ENCODE measurements around the gene NPFF.
"Not testable (repeated sequence)": the region's sequence is repeated elsewhere in the genome, so short reads cannot be mapped to it uniquely, and the experiment has no call there.

Gene NPFF

GRCh38 chr12:53506881-53507602 is at the start of gene NPFF:
TSS of gene NPFF (minus strand) at chr12:53507484. CDS start at chr12:53507474, 10 bp downstream.
- H3K4me1 Mint-ChIP-seq (ENCODE audit: low read depth) = peaks cover 11% of the 10 kb centered on the region
- no peak within 1 kb of the TSS for H3K27ac Mint-ChIP-seq
- peaks cover 15% of the 10 kb centered on the region for H3K36me3 Mint-ChIP-seq (ENCODE audit: low read depth)
- no peaks in the 10 kb centered on the region for H3K9me3 Mint-ChIP-seq
- H3K27me3 Mint-ChIP-seq (ENCODE audit: low read depth) = no peaks in the 10 kb centered on the region
- no peak within 1 kb of the TSS for H3K4me3 Mint-ChIP-seq
- DNase-seq (ENCODE audit: low spot score) = no peak

- H3K4me1 Mint-ChIP-seq (ENCODE audit: low read depth) = peaks cover 5% of the 10 kb centered on the region
- H3K9me3 Mint-ChIP-seq = no peaks in the 10 kb centered on the region
- H3K4me3 Mint-ChIP-seq = no peak overlapping the region
- H3K27ac Mint-ChIP-seq = no peak overlapping the region
- no peaks in the 10 kb centered on the region for H3K27me3 Mint-ChIP-seq (ENCODE audit: low read depth)
- no peak for DNase-seq (ENCODE audit: low spot score)
- H3K36me3 Mint-ChIP-seq (ENCODE audit: low read depth) = peaks cover 6% of the 10 kb centered on the region
Observed at GRCh38 chr12:53552361-53553327, 45.4 kb upstream of the NPFF start.

GRCh38 chr12:53551889-53552291 is 44.6 kb upstream of the NPFF start:
- Mint-ChIP-seq H3K9me3 (no peaks in the 10 kb centered on the region), H3K27ac (no peak overlapping the region), H3K36me3 (ENCODE audit: low read depth) (peaks cover 6% of the 10 kb centered on the region), H3K4me1 (ENCODE audit: low read depth) (peaks cover 2% of the 10 kb centered on the region), H3K4me3 (no peak overlapping the region), H3K27me3 (ENCODE audit: low read depth) (no peaks in the 10 kb centered on the region)
- DNase-seq (ENCODE audit: low spot score) = no peak

GRCh38 chr12:53550595-53550994 is 43.3 kb upstream of the NPFF start:
- DNase-seq (ENCODE audit: low spot score) = no peak
- H3K4me1 Mint-ChIP-seq (ENCODE audit: low read depth) = peaks cover 2% of the 10 kb centered on the region
- peaks cover 6% of the 10 kb centered on the region for H3K36me3 Mint-ChIP-seq (ENCODE audit: low read depth)
- no peaks in the 10 kb centered on the region for H3K27me3 Mint-ChIP-seq (ENCODE audit: low read depth)
- H3K4me3 Mint-ChIP-seq = no peak overlapping the region
- H3K27ac Mint-ChIP-seq = no peak overlapping the region
- no peaks in the 10 kb centered on the region for H3K9me3 Mint-ChIP-seq

GRCh38 chr12:53550131-53550530 is 42.8 kb upstream of the NPFF start:
- H3K4me3 Mint-ChIP-seq; H3K27me3 Mint-ChIP-seq (ENCODE audit: low read depth); DNase-seq (ENCODE audit: low spot score); H3K9me3 Mint-ChIP-seq; H3K4me1 Mint-ChIP-seq (ENCODE audit: low read depth); H3K27ac Mint-ChIP-seq; H3K36me3 Mint-ChIP-seq (ENCODE audit: low read depth): not testable (repeated sequence)

- H3K36me3 Mint-ChIP-seq (ENCODE audit: low read depth); H3K4me3 Mint-ChIP-seq; H3K27ac Mint-ChIP-seq; H3K9me3 Mint-ChIP-seq; DNase-seq (ENCODE audit: low spot score); H3K27me3 Mint-ChIP-seq (ENCODE audit: low read depth): not testable (repeated sequence)
- peaks cover 10% of the 10 kb centered on the region for H3K4me1 Mint-ChIP-seq (ENCODE audit: low read depth)
Observed at GRCh38 chr12:53548354-53548753, 41.1 kb upstream of the NPFF start.

GRCh38 chr12:53543539-53543938 is 36.3 kb upstream of the NPFF start:
- no peaks in the 10 kb centered on the region for H3K9me3 Mint-ChIP-seq
- H3K36me3 Mint-ChIP-seq (ENCODE audit: low read depth) = peaks cover 21% of the 10 kb centered on the region
- H3K27me3 Mint-ChIP-seq (ENCODE audit: low read depth) = no peaks in the 10 kb centered on the region
- no peak overlapping the region for H3K4me3 Mint-ChIP-seq
- H3K27ac Mint-ChIP-seq = peak overlapping the region; percentile 65
- peak; percentile 46 for DNase-seq (ENCODE audit: low spot score)
- H3K4me1 Mint-ChIP-seq (ENCODE audit: low read depth) = peaks cover 8% of the 10 kb centered on the region

GRCh38 chr12:53539526-53539925 is 32.2 kb upstream of the NPFF start:
- Mint-ChIP-seq H3K27me3 (ENCODE audit: low read depth) (no peaks in the 10 kb centered on the region), H3K4me1 (ENCODE audit: low read depth) (peaks cover 8% of the 10 kb centered on the region), H3K36me3 (ENCODE audit: low read depth) (peaks cover 41% of the 10 kb centered on the region), H3K9me3 (no peaks in the 10 kb centered on the region), H3K27ac (no peak overlapping the region), H3K4me3 (no peak overlapping the region)
- no peak for DNase-seq (ENCODE audit: low spot score)

- no peak overlapping the region for H3K27ac Mint-ChIP-seq
Observed at GRCh38 chr12:53538209-53538689, 31.0 kb upstream of the NPFF start.

GRCh38 chr12:53536962-53537361 is 29.7 kb upstream of the NPFF start:
- Mint-ChIP-seq H3K4me3 (no peak overlapping the region), H3K27me3 (ENCODE audit: low read depth) (no peaks in the 10 kb centered on the region), H3K27ac (no peak overlapping the region), H3K4me1 (ENCODE audit: low read depth) (no peaks in the 10 kb centered on the region), H3K36me3 (ENCODE audit: low read depth) (peaks cover 45% of the 10 kb centered on the region), H3K9me3 (no peaks in the 10 kb centered on the region)
- no peak for DNase-seq (ENCODE audit: low spot score)

More at GRCh38 chr12:53538209-53538689, 31.0 kb upstream of the NPFF start:
- no peak for DNase-seq (ENCODE audit: low spot score)
- no peak overlapping the region for H3K4me3 Mint-ChIP-seq
- no peaks in the 10 kb centered on the region for H3K27me3 Mint-ChIP-seq (ENCODE audit: low read depth)
- H3K9me3 Mint-ChIP-seq = no peaks in the 10 kb centered on the region
- H3K4me1 Mint-ChIP-seq (ENCODE audit: low read depth) = no peaks in the 10 kb centered on the region
- H3K36me3 Mint-ChIP-seq (ENCODE audit: low read depth) = peaks cover 43% of the 10 kb centered on the region

- no peak for DNase-seq (ENCODE audit: low spot score)
- Mint-ChIP-seq H3K36me3 (ENCODE audit: low read depth) (peaks cover 39% of the 10 kb centered on the region), H3K9me3 (no peaks in the 10 kb centered on the region), H3K27me3 (ENCODE audit: low read depth) (no peaks in the 10 kb centered on the region), H3K27ac (no peak overlapping the region), H3K4me3 (no peak overlapping the region), H3K4me1 (ENCODE audit: low read depth) (no peaks in the 10 kb centered on the region)
Observed at GRCh38 chr12:53533471-53533870, 26.2 kb upstream of the NPFF start.

- H3K9me3 Mint-ChIP-seq = no peaks in the 10 kb centered on the region
- no peak for DNase-seq (ENCODE audit: low spot score)
- H3K27me3 Mint-ChIP-seq (ENCODE audit: low read depth) = no peaks in the 10 kb centered on the region
Observed at GRCh38 chr12:53532524-53533445, 25.5 kb upstream of the NPFF start.

GRCh38 chr12:53532021-53532420 is 24.7 kb upstream of the NPFF start:
- H3K4me1 Mint-ChIP-seq (ENCODE audit: low read depth) = no peaks in the 10 kb centered on the region
- H3K4me3 Mint-ChIP-seq = no peak overlapping the region
- no peak for DNase-seq (ENCODE audit: low spot score)
- peaks cover 36% of the 10 kb centered on the region for H3K36me3 Mint-ChIP-seq (ENCODE audit: low read depth)
- H3K27ac Mint-ChIP-seq = no peak overlapping the region
- H3K9me3 Mint-ChIP-seq = no peaks in the 10 kb centered on the region
- no peaks in the 10 kb centered on the region for H3K27me3 Mint-ChIP-seq (ENCODE audit: low read depth)

More at GRCh38 chr12:53532524-53533445, 25.5 kb upstream of the NPFF start:
- no peak overlapping the region for H3K4me3 Mint-ChIP-seq
- peaks cover 39% of the 10 kb centered on the region for H3K36me3 Mint-ChIP-seq (ENCODE audit: low read depth)
- H3K27ac Mint-ChIP-seq = no peak overlapping the region
- H3K4me1 Mint-ChIP-seq (ENCODE audit: low read depth) = no peaks in the 10 kb centered on the region

Data from T-helper 2 cell treated with Interferon-gamma antibody and Interleukin-4, amounts not matched to agents 5 μg/mL and 100 μg/mL, for 36 hours (primary cell).